ENCODE measurements around the gene FOXD2. TPM values are rescaled to one million over a fixed set of nuclear protein-coding genes. Genes with fewer than 3 reads are reported as not detected.

The FOXD2 gene
- under 0.01 and 0.06 TPM in 2 replicates for total RNA-seq

GRCh38 chr1:47437447-47438164, at the start of gene FOXD2:
Gene FOXD2, plus strand, starts transcription at chr1:47438044. Its CDS starts 92 bp downstream, at chr1:47438136.

DNA sequence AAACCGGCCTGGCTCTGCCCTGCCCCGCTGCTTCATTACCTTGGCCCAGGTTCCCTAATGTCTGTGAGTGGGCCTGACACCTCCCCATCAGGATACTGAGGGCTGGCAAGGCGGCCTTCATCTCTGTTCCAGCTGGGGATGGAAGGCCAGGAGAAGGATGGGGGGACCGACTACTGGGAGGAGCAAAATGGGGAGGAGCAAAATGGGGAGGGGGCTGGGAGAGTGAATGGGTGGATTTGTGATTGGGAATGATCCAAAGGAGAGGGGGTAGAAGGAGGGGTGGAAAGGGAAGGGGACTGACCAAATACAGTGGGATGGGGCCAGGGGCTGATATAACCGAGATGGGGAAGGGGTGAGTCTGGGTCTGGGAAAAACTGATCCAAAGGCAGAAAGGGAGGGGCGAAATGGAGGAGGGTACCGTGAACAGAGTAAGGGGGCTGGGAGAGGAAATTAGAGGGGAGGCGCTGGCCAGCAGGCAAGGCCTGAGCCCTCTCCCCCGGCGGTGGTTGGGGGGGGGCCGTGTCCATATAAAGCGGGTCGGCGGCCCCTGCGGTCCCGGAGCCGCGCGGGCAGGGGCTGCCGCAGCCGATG, 22.0 kb upstream of the FOXD2 start, which contains the start of gene FOXE3:
Gene FOXE3, plus strand, starts transcription at position 558 of the 591 bp plus-strand sequence. Its CDS starts 31 bp downstream, at position 589.

Other genes starting within 250 kb of the FOXD2 start
- 0.16 TPM in 1 of 2 replicates, not detected in the other for gene PDZK1IP1, start 248.0 kb upstream of the FOXD2 start, total RNA-seq
- gene TAL1, start 205.8 kb upstream of the FOXD2 start, total RNA-seq: 22.8 and 47.3 TPM in 2 replicates
- 7.0 and 7.7 TPM in 2 replicates for gene STIL, start 123.9 kb upstream of the FOXD2 start, total RNA-seq
- 55.2 and 121 TPM in 2 replicates for gene CMPK1, start 104.3 kb upstream of the FOXD2 start, total RNA-seq
- not detected in 2 replicates for gene FOXE3, start 21.8 kb upstream of the FOXD2 start, total RNA-seq

Measured in bladder microvascular endothelial cell (primary cell).